ENCODE results near the gene ITPR1.

DNA sequence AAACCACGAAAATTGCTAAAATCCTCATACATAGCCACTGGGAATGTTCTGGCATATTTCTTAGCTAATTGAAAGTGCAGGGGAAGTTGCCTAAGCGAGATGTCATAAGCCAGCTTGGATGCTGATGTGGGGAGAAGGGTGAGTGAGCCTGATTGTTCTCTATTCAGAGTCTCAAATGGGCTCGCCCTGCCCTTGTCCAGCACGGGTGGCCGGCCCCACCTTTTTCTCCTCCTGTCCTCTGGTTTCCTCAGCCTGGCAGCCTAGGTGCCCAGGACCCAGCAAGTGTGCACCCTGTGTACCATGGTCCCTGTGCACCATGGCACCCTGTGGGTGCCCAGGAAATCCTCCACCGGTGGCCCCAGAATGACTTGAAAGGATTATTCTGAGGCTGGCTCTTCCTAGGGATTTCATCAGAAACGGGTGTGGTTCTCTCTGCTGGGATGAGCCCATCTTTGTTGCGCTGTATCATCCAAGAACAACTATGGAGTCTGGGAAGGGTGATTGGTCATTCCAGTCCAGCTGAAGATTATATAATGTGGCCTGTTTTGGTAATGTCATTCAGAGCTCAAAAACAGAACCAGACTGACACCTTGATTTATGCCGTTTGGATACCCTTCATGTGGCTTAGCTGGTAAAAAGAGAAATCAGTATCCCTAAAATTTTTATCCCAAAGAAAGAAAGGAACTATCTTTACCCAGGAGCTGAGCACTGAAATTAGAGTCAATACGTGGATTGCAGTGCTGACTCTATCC is 335.3 kb downstream of the ITPR1 start:
- TF ChIP-seq POLR2A (IDR thresholded peaks at IDR 0.05): no peak
- TF ChIP-seq, protein P1, sequence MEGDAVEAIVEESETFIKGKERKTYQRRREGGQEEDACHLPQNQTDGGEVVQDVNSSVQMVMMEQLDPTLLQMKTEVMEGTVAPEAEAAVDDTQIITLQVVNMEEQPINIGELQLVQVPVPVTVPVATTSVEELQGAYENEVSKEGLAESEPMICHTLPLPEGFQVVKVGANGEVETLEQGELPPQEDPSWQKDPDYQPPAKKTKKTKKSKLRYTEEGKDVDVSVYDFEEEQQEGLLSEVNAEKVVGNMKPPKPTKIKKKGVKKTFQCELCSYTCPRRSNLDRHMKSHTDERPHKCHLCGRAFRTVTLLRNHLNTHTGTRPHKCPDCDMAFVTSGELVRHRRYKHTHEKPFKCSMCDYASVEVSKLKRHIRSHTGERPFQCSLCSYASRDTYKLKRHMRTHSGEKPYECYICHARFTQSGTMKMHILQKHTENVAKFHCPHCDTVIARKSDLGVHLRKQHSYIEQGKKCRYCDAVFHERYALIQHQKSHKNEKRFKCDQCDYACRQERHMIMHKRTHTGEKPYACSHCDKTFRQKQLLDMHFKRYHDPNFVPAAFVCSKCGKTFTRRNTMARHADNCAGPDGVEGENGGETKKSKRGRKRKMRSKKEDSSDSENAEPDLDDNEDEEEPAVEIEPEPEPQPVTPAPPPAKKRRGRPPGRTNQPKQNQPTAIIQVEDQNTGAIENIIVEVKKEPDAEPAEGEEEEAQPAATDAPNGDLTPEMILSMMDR (IDR thresholded peaks at IDR 0.05): peak in 1 of 6 experiments; percentile 5

Measured in esophagus squamous epithelium (tissue), 4 donors.